Measurements from ENCODE around the gene CACNG1.

Gene CACNG1, protein sequence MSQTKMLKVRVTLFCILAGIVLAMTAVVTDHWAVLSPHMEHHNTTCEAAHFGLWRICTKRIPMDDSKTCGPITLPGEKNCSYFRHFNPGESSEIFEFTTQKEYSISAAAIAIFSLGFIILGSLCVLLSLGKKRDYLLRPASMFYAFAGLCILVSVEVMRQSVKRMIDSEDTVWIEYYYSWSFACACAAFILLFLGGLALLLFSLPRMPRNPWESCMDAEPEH

DNA sequence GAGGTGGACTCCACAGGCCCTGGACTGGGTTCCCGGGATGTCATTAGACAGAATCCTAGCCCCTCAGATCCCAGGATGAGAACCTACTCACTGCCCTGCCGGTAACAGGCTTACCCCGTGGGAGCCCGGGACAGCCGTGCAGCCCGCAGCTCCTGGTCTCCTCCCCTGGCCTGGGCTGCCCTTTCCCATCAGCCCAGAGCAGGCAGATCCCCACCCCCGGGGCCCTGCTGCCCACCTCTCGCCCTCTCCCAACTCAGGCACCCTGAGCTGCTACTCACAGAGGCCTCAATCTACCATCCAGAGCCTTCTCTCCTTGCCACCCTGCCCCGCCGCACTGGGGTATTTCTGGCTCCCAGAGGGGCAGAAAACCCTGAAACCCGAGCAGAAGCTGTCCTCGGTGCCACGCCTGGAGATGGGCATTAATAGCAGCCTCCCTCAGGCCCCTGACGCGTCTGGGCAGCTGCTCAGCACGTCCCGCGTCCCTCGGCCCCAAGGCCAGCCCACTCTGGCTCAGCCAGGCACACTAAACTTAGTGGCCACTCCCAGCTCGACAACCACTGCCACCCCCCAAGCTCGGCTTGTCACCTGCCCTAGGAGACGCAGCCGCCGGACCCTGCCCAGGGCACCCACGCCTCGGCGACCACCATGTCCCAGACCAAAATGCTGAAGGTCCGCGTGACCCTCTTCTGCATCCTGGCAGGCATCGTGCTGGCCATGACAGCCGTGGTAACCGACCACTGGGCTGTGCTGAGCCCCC lies at the start of gene CACNG1:
Gene CACNG1, plus strand, starts transcription at position 539 of the 757 bp plus-strand sequence. Its CDS starts 107 bp downstream, at position 646.
- TF ChIP-seq, protein P1, sequence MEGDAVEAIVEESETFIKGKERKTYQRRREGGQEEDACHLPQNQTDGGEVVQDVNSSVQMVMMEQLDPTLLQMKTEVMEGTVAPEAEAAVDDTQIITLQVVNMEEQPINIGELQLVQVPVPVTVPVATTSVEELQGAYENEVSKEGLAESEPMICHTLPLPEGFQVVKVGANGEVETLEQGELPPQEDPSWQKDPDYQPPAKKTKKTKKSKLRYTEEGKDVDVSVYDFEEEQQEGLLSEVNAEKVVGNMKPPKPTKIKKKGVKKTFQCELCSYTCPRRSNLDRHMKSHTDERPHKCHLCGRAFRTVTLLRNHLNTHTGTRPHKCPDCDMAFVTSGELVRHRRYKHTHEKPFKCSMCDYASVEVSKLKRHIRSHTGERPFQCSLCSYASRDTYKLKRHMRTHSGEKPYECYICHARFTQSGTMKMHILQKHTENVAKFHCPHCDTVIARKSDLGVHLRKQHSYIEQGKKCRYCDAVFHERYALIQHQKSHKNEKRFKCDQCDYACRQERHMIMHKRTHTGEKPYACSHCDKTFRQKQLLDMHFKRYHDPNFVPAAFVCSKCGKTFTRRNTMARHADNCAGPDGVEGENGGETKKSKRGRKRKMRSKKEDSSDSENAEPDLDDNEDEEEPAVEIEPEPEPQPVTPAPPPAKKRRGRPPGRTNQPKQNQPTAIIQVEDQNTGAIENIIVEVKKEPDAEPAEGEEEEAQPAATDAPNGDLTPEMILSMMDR (IDR thresholded peaks at IDR 0.05), result no peak
- Histone ChIP-seq H3K27ac (no peak within 1 kb of the TSS), H3K4me3 (no peak within 1 kb of the TSS)
- no peak for DNase-seq (ENCODE audit: low spot score)

DNA sequence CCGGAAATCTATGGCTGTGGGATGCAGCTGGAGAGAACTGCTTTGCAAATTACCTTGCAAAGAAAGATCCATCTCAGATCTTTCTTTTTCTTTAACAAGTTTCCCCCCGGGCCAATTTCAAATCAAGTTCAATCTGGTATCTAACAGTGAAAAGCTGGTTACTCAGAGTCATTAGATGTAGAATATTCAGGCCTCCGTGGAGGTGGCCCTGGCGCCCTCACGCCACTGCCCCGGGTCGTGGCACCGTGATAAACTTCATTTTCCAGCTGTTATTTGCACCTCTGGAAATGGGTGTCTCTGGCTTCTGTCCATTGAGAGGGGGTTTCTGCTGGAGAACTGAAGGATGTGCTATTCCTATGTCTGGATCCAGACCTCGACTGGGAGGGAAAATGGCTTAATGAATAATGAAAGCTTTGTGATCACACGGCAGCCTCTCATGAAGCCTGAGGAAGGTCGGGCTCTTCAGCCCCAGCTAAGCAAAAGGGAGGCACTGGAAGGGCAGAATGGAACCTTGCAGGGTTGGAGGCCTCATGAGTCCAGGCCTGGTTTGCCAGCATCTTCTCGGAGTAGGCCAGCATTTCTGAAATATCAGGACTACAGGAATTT lies 49.3 kb upstream of the CACNG1 start:
- Histone ChIP-seq H3K4me3 (no peak overlapping the region), H3K27ac (no peak overlapping the region)
- TF ChIP-seq, protein P1 (IDR thresholded peaks at IDR 0.05), result no peak
- DNase-seq (ENCODE audit: low spot score), result no peak

DNA sequence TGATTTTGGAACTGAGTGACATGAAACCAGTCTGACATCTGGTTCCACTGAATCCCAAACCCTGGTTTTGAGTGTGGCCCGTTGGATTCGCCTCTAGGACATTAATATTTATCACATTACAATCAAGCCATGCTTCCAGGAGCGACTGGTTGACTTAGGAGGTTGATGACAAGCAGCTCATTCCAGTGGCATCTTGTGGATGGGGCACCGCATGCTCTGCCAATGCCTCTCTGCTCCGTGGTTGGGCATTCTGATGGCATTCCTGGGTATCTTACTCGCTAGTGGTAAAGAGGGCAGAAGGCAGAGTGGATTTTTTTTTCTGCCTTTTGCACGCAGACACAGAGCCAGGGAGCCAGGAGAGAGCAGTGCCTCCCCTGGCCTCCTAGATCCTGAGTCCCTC lies 48.4 kb upstream of the CACNG1 start:
- TF ChIP-seq, protein P1 (IDR thresholded peaks at IDR 0.05), result no peak
- DNase-seq (ENCODE audit: low spot score), result no peak
- H3K27ac ChIP-seq, result no peak overlapping the region
- no peak overlapping the region for H3K4me3 ChIP-seq

DNA sequence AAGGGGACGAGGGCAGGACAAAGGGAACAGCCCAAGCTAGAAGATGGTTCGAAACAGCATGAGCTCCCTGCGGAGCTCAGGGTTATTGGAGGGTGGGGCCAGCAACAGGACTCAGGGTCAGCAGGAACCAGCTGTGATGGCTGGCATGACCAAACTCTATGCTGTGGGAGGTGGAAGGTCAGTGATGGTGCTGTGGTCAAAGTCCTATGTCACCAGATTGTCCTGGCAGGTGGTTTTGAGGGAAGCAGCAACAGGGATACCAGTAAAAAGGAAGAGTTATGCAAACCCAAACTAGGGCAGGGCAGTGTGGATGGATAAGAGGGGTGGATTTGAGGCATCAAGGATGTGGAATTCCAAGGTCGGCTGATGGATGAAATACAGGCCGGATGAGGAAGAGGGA lies 47.4 kb upstream of the CACNG1 start:
- no peak for DNase-seq (ENCODE audit: low spot score)
- TF ChIP-seq, protein P1 (IDR thresholded peaks at IDR 0.05), result no peak
- no peak overlapping the region for H3K4me3 ChIP-seq

DNA sequence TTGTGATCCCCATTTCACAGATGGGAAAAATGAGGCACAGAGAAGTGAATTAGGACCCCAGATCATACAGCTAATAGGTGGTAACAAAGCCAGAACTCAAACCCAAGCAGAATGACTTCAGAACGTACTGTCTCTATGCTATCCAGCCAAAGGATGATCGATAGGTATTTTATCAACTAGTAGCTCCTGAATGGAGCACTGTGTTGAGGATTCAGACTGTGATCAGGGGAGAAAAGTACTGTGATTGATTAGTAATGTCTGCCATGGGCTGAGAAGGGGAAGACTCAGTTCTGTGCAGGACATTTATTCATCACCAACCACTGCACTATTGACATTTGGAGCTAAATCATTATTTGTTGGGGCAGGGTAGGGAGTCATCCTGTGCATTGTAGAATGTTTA lies 41.1 kb upstream of the CACNG1 start:
- TF ChIP-seq, protein P1 (IDR thresholded peaks at IDR 0.05), result no peak
- no peak for DNase-seq (ENCODE audit: low spot score)
- Histone ChIP-seq H3K4me3 (no peak overlapping the region), H3K27ac (no peak overlapping the region)

More for the DNA sequence above, 47.4 kb upstream of the CACNG1 start:
- no peak overlapping the region for H3K27ac ChIP-seq

DNA sequence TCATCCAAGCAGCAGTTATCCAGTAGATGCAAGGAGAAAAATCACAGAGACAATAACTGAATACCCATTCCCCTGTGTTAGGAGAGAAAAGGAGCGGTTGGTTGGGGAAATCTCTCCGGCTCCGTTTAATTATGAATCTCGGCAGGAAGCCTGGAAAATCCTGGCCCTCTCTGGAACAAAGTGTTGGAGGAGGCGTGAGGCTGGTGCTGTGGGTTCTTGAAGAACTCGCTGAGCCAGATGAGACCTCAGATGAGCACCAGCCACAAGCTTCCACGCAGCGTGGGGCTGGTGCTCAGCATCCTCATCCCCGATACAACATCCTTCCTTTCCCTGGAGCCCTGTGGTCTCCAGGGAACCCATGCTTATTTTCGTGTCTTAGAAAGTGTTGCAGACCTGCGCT lies 40.2 kb upstream of the CACNG1 start:
- TF ChIP-seq, protein P1 (IDR thresholded peaks at IDR 0.05), result no peak
- Histone ChIP-seq H3K27ac (no peak overlapping the region), H3K4me3 (no peak overlapping the region)
- no peak for DNase-seq (ENCODE audit: low spot score)

All from coronary artery (tissue), 2 donors.